ENCODE data around the gene HSPBP1. TPM values are rescaled to one million over a fixed set of nuclear protein-coding genes. Genes with fewer than 3 reads are reported as not detected.

The HSPBP1 gene
- total and polyA plus RNA-seq, 2 of the 13 experiments (the other 11 are each of a cell fraction or from before 2014, with no cell fraction given), result 22.3 to 33.7 TPM

DNA sequence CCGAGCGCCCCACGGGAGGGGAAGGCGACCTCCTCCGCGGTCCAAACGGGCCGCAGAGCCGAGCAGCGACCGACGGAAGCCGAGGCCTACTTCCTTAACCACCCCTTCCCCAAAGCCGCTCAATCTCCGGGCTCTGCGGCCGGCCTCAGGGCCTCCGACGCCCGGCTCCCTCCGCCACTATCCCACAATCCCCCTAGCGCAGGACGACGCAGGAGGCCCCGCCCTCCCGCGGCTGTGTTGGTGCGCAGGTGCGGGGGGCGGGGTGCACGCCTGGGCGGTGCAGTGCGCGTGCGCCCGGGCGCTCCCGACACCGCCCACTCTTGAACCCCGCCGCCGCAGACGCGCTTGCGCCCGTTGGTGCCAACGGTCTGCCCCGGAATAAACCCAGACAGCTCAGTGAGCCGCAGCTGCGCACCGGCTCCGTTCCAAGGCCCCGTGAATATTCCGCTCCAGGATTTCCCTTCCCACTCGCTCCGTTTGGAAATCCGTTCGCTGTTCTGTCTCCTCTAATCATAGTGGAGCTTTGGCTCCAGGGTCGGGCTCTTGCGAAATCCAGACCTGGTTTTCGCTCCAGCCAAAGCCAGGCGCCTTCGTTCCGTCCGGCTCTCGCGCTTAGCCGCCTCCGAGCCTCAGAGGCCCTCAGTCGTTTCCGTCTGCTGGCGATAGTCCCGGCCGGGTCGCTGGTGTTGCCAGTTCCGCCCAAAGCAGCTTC, 20.9 kb downstream of the HSPBP1 start, which contains the start of gene PPP6R1 (continued):
- TF ChIP-seq ZSCAN22 (CRISPR knock-in tag; IDR thresholded peaks at IDR 0.05) (no peak), ZFP36L1 (CRISPR knock-in tag; IDR thresholded peaks at IDR 0.05) (peak; percentile 58; the same call in 1 of the 2 replicates), ATF7 (IDR thresholded peaks at IDR 0.05) (no peak), ATF7 (CRISPR knock-in tag; IDR thresholded peaks at IDR 0.05) (no peak), ZNF232 (CRISPR knock-in tag; IDR thresholded peaks at IDR 0.05; ENCODE audit: borderline replicate concordance) (peak; percentile 76), HMG20A (CRISPR knock-in tag; IDR thresholded peaks at IDR 0.05; ENCODE audit: borderline replicate concordance) (peak; percentile 56; the same call in 1 of the 2 replicates), ZNF569 (CRISPR knock-in tag; IDR thresholded peaks at IDR 0.05; ENCODE audit: borderline replicate concordance) (0 out of 2 replicates have a peak, but pooled peaks have one; percentile 31), ERF (CRISPR knock-in tag; IDR thresholded peaks at IDR 0.05) (peak; percentile 96), PAWR (CRISPR knock-in tag; IDR thresholded peaks at IDR 0.05; ENCODE audit: borderline replicate concordance) (no peak), ZNF547 (CRISPR knock-in tag; IDR thresholded peaks at IDR 0.05) (peak; percentile 34; the same call in 1 of the 2 replicates), ZFAT (CRISPR knock-in tag; conservative IDR thresholded peaks at IDR 0.05) (no peak), THAP11 (CRISPR knock-in tag; IDR thresholded peaks at IDR 0.05) (peak; percentile 88), ZNF34 (CRISPR knock-in tag; IDR thresholded peaks at IDR 0.05; ENCODE audit: borderline replicate concordance) (no peak), KAT8 (CRISPR knock-in tag; IDR thresholded peaks at IDR 0.05) (peak; percentile 94), MAFF (IDR thresholded peaks at IDR 0.05; ENCODE audit: low read depth, low read length) (no peak), IKZF1 (IDR thresholded peaks at IDR 0.05) (no peak), PRMT3 (CRISPR knock-in tag; IDR thresholded peaks at IDR 0.05; ENCODE audit: borderline replicate concordance, low read depth) (no peak), SAP130 (CRISPR knock-in tag; IDR thresholded peaks at IDR 0.05; ENCODE audit: low read depth) (peak; percentile 97), SRSF9 (IDR thresholded peaks at IDR 0.05; ENCODE audit: borderline replicate concordance, insufficient read depth, low read depth, low read length, poor library complexity, severe bottlenecking) (no peak), ZNF749 (CRISPR knock-in tag; IDR thresholded peaks at IDR 0.05; ENCODE audit: borderline replicate concordance) (no peak), U2AF2 (IDR thresholded peaks at IDR 0.05; ENCODE audit: low read depth, low read length) (no peak; the same call in 1 of the 2 replicates), PHF21A (CRISPR knock-in tag; IDR thresholded peaks at IDR 0.05) (peak; percentile 100), CC2D1A (CRISPR knock-in tag; IDR thresholded peaks at IDR 0.05) (no peak), ZSCAN21 (CRISPR knock-in tag; IDR thresholded peaks at IDR 0.05; ENCODE audit: borderline replicate concordance) (peak; percentile 23; the same call in 1 of the 2 replicates), NFATC3 (CRISPR knock-in tag; IDR thresholded peaks at IDR 0.05) (no peak), CBX2 (IDR thresholded peaks at IDR 0.05; ENCODE audit: low read depth, low read length) (no peak), CBX2 (CRISPR knock-in tag; IDR thresholded peaks at IDR 0.05; ENCODE audit: low read depth) (peak; percentile 82; the same call in 1 of the 2 replicates)
- TF ChIP-seq, protein P1, sequence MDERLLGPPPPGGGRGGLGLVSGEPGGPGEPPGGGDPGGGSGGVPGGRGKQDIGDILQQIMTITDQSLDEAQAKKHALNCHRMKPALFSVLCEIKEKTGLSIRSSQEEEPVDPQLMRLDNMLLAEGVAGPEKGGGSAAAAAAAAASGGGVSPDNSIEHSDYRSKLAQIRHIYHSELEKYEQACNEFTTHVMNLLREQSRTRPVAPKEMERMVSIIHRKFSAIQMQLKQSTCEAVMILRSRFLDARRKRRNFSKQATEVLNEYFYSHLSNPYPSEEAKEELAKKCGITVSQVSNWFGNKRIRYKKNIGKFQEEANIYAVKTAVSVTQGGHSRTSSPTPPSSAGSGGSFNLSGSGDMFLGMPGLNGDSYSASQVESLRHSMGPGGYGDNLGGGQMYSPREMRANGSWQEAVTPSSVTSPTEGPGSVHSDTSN (CRISPR knock-in tag; IDR thresholded peaks at IDR 0.05), result no peak
- TF ChIP-seq, protein P2, sequence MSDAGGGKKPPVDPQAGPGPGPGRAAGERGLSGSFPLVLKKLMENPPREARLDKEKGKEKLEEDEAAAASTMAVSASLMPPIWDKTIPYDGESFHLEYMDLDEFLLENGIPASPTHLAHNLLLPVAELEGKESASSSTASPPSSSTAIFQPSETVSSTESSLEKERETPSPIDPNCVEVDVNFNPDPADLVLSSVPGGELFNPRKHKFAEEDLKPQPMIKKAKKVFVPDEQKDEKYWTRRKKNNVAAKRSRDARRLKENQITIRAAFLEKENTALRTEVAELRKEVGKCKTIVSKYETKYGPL (CRISPR knock-in tag; IDR thresholded peaks at IDR 0.05), result peak; percentile 13; the same call in 1 of the 2 replicates
- TF ChIP-seq, protein P3, sequence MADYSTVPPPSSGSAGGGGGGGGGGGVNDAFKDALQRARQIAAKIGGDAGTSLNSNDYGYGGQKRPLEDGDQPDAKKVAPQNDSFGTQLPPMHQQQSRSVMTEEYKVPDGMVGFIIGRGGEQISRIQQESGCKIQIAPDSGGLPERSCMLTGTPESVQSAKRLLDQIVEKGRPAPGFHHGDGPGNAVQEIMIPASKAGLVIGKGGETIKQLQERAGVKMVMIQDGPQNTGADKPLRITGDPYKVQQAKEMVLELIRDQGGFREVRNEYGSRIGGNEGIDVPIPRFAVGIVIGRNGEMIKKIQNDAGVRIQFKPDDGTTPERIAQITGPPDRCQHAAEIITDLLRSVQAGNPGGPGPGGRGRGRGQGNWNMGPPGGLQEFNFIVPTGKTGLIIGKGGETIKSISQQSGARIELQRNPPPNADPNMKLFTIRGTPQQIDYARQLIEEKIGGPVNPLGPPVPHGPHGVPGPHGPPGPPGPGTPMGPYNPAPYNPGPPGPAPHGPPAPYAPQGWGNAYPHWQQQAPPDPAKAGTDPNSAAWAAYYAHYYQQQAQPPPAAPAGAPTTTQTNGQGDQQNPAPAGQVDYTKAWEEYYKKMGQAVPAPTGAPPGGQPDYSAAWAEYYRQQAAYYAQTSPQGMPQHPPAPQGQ (CRISPR knock-in tag; IDR thresholded peaks at IDR 0.05; ENCODE audit: borderline replicate concordance), result no peak

All from HepG2 (cell line).